Glomerular endothelial cell (primary cell): ENCODE results near the gene TMEM98. TPM values are rescaled to one million over a fixed set of nuclear protein-coding genes. Genes with fewer than 3 reads are reported as not detected.
"Not testable (repeated sequence)": the region's sequence is repeated elsewhere in the genome, so short reads cannot be mapped to it uniquely, and the experiment has no call there.

Experiments used
- DNase-seq: peaks from one replicate; pipeline ENCODE4 v3.0.0-alpha.2; 2011; ENCODE audit warnings: low read depth, low spot score; ENCODE audit errors: extremely low read depth
- total RNA-seq: library from RNA; depleted of rRNA; stranded (reverse); fragments of >200 nt; gene quantifications from 2 replicates; pipeline ENCODE4 v1.2.3, GENCODE V29; 2015

TMEM98 gene, protein sequence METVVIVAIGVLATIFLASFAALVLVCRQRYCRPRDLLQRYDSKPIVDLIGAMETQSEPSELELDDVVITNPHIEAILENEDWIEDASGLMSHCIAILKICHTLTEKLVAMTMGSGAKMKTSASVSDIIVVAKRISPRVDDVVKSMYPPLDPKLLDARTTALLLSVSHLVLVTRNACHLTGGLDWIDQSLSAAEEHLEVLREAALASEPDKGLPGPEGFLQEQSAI
- total RNA-seq: 115 and 123 TPM in 2 replicates

DNA sequence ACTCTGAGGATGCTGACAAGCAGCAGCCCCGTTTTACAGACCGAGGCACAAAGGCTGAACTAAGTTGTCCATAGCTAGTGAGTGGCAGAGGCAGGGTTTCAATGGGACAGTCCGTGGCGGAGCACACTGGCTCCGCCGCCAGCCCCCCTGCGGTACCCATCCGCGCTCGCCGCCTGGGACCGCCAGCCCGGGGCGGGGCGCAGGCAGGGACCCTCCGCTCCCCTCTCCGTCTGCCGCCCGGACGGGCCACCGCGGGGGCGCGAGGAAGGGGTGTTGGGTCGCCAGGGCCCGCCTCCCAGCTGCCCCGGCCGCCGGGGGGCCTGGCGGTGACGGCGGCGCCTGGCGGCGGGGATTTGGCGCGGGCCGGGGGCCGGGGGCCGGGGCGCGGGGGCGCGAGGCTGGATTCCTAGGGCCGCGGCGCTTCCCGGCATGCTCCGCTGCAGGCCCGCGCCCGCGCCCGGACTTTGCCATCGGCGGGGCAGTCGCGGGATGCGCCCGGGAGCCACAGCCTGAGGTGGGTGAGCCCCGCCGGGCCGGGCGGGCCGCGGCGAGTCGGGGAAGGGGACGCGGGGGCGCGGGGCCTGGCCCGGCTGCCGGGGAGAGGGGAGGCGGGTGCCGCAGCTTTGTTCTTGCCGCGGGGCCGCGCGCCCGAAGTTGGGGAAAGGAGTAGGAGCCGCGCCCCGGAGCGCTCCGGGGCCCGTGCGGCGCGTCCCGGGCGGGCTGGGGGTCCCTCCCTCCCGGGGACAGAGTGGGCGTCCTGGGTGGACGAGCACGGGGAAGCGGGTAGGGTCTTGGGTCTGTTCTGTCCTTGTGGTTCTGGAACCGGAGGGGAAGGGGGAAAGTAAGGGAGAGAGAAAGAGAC lies at the start of gene TMEM98:
Gene TMEM98, plus strand, starts transcription at position 430 of the 862 bp plus-strand sequence. CDS start 3,376 bp downstream, outside the sequence.
- no peak for DNase-seq

DNA sequence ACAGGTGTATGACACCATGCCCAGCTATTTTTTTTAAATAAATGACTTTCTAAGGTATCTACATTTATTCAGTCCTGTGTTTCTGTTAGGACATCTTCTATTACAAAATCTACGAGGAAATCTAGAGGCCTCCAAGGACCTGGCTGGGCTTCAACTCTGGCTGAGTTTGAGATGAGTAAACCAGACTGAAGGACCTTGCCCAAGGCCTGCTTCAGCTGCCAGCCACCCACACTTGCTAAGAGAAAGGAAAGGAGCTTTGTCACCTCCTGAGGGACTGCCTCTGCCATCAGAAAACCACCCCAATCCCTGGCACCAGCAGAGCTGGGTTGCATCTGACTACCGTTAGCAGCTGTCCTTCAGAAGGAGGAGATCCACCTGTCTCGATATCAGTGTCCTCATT lies 49.7 kb upstream of the TMEM98 start:
- DNase-seq: no peak

DNA sequence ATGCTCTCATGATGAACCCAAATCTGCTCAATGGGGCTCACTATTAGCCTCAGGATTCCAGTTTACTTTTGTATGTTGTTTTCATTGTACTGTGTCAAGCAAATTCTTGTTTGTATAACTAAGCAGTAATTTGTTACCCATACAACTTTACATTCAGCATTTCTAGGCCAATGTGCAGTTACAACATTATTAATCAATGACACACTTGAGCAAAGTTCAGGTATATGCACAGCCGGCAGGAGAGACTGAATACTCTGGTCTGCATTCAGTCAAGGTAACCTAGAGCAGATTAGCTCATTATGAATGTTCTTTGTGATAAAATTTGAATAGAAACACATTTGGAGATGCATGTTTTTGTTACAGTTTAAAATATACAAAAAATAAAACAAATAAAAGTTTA lies 48.8 kb upstream of the TMEM98 start:
- no peak for DNase-seq

- no peak for DNase-seq
Measured at GRCh38 chr17:32880671-32881453, 47.1 kb upstream of the TMEM98 start.

DNA sequence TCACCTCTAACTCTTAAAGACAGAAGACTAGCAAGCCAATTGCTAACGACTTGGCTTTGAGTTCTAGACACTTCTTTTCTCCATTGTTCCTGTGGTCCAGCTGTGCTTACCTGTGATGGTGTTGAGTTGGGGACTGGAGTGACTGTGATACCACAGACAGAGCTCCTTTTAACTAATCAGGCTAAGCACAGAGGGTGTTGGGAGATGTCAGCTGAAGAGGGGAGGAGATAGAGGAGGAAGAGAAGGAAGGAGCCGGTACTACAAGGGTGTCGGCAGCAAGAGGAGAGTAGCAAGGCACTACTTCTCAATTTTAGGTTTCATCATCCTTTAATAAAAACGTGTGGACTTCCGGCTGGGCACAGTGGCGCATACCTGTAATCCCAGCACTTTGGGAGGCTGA lies 45.9 kb upstream of the TMEM98 start:
- DNase-seq: no peak

DNA sequence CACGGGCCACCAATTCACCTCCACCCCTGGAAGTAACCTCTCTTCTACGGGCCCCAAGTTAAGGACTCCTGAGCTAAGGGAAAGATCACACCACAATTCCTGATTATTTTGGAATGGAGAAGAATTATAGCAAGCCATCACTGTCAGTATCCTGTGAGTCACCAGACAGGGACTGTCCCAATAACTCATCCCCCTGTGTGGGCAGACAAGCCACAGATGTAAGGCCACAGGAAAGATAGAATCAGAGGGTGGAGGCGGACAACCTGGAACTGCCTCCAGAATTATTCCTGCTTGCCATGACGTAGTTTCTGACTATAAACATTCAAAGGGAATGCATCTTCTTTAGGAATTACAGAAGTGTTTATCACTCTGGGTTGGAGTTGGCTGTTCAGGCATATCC lies 45.2 kb upstream of the TMEM98 start:
- DNase-seq: no peak

GRCh38 chr17:32886951-32887350 lies 41.0 kb upstream of the TMEM98 start:
- not testable (repeated sequence) for DNase-seq

GRCh38 chr17:32887410-32887809 lies 40.5 kb upstream of the TMEM98 start:
- not testable (repeated sequence) for DNase-seq

GRCh38 chr17:32894245-32894644 lies 33.7 kb upstream of the TMEM98 start:
- no peak for DNase-seq

DNA sequence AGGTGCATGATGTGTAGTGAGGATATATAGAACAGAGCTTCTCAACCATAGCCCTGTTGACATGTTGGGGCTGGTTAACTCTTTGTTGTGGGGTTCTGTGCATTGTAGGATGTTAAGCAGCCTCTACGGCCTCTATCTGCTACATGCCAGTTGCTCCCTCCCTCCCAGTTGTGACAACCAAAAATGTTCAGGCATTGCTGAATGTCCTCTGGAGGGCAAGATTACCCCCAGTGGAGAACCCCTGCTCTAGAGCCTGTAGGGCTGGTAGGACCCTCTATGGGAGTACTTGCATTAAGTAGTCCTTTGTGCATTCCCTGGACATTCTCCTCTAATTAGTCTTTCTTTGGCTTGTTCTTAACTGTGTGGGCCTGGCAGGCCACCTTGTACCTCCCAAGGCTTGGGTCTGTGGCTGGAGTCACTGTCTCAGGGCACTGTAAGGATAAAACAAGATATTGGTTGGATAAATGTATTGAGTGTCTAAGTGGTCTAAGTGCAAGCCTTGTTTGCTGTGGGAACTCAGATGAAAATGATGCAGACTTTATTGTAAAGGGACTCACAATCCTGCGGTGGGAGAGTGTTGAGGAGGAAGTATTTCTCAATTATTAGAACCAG lies 31.2 kb upstream of the TMEM98 start:
- no peak for DNase-seq

GRCh38 chr17:32899236-32900013 lies 28.5 kb upstream of the TMEM98 start:
- DNase-seq: no peak

DNA sequence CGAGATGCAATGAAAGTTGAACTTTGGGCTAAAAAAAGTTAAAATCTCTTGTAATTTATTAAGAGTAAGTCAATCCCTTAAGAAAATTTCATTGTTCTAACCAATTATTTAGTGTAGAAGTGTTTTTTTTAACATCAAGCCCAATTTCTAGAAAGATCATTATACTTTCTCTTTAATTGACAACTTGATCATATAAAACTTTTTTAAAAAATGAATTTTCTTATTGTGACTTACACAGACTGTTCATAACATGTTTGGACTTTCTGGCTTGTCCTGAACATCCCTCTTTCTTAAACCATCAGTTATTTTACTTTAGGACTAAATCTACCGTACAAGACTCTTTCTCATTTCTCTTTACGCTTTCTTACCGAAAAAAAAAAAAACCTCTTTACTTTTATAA lies 26.2 kb upstream of the TMEM98 start:
- no peak for DNase-seq

DNA sequence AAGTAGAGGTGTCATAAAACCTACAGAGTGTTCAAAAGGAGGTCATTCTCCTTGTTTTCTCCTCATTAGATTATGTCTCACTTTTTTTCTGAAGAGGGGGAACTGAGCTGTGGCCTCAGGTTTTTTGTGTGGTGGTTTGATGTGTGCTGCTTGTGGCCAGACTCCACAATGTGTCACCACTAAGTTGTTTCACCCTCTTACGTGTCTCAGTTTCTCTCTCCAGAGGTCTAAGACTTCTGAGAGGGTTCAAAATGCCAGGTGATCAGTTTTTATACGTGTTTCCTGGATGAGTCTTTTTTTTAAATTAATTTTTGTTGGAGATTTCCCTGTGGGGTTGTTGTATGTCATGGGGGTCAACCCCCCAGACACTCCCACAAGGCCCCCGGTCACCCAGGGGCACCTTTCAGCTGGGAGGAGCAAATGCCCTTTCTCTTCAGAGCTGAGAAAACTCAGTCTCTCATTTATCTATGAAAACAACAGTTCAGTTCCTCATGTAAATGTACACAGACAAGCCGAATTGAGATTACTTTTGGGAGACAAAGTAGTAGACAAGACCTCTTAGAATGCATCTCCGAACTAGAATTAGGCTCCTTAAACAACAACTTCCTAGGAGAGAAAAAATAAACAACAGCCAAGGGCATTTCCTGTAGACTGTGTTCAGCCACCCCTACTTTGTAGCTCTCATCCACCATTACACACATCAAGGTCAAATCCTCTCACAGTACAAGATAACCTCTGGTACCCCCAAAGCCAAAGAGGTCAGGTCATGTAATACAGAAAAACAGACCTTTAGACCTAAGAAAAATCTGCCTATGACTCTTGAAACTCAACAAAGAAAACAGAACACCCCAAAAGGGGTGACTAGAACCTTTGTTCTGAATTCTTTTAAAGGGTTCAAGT lies 23.9 kb upstream of the TMEM98 start:
- no peak for DNase-seq

DNA sequence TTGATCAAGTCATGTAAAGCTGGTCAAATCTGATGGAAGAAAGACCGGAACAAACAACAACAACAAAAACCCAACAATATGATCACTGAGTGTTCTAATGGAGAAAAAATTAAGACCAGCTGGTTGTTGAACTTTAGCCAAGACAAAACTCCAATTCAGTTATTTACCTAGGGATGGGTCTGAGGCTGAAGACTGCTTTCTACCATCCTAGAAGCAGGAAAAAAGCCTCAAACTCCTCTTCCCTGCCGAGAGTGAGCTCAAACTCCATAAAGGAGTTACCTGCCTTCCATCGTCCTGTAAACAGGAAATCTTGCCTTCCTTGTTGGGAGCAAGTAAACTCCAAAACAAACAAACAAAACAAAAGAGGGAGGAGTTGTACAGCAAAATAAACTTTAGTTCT lies 23.1 kb upstream of the TMEM98 start:
- no peak for DNase-seq

DNA sequence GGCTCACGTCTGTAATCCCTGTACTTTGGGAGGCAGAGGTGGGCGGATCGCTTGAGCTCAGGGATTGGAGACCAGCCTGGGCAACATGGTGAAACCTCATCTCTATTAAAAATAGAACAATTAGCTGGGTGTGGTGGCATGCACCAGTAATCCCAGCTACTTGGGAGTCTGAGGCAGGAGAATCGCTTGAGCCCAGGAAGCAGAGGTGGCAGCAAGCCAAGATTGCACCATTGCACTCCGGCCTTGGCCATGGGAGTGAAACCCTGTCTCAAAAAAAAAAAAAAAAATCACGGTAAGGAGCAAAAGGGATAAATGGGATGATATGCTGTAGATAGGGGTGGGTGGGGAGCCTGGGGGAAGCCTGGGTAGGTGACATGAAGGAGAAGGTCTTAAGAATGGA lies 20.4 kb upstream of the TMEM98 start:
- no peak for DNase-seq

DNA sequence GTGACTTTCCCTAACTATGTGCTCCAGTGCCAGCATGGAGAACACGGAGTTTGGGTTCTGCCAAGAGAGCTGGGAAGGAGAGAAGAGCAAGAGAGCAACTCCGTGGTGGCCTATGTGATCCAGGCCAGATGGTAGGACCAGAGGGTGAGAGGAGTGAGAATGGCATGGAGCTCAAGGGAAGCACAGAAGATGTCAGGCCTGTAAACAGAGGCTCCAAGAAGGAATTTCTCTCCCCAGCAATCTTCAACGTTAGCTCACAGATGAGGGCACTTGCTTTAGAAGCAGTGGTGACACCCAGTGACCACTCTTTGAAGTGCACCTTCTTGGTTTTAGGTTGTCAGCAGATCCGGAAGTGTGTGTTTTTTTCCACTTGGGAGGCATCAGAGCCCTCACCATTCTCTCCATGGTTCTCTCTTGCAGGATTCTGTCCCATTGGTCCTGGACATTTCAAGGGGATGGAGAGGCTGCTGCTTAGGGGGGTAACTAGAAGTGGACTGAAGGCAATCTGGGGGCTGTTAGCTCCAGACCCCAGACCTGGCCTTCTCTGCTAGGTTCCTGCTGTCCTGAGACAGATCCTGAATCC lies 18.1 kb upstream of the TMEM98 start:
- DNase-seq: peak; percentile 75

DNA sequence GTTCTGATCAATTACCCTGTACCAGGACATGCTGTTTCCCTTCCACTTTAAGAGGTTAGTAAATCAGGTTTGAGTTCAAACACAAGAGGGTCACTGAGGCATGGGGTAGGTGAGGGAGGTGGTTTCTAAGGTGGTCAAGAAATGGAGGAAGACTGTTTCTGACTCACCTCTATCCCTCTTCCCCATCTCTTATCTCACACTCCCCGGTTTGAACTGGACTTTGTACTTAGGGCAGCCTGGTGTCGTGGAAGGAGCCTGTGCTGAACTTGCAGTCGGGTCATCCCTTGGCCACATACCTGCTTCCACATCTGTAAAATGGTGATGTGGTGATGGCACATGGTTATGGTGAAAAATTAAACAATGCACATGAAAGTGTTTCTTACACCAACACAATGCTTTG lies 17.2 kb upstream of the TMEM98 start:
- DNase-seq: no peak

DNA sequence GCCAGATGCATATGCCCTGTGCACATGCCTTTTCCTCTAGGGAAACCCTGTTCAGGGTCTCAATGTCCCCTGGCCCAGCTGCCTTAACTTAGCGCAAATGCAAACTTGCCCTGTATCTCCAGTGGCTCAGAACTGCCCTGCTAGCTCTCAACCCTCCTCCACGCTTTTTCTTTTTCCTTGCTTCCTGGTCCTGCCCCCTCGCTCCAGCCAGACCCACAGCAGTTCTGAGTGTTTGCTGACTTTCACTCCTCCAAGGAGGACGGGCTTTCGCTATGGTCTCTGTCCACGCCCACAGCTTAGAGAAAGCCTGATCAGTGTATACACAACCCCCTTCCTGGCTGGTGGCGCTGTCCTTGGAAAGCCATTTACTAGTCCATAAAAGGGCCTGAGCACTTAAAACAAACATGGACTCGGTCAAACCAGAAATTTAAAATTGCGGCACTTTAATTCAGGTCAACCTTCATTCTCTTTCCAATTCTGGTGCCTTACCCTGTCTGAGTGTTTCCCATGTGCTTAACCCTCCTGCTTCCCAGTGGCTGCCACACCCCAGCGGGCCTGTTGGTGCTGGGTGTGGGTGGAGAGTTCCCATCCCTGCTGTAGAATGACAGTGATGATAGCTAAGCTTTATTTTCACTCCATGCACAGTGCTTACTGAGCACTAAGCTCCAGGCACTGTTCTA lies 15.6 kb upstream of the TMEM98 start:
- no peak for DNase-seq
